Measurements from ENCODE around the gene SORD.

Gene SORD

DNA sequence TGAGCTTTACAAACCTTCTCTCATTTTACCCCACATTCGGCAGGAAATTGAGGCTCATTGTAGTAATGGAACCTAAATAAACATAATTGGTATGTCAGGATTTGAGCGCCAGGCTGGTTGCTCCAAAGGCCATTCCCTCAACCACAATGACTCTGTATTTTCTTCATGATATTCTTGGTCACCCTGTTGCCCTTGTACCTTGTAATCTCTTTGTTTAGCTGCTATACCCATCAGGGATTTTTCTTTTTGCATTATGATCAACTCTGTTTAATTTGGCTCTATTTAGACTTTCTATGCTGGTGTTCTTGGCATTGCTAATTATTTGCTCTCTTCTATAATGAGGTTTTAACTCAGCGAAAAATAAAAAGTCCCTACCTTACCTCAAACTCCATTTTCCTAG, 61.2 kb downstream of the SORD start:
- Histone ChIP-seq H3K27me3 (ENCODE audit: control insufficient read depth, insufficient read depth, low read length) (no peaks in the 10 kb centered on the region), H3K4me3 (ENCODE audit: low read length) (no peak overlapping the region), H3K36me3 (ENCODE audit: control insufficient read depth, insufficient read depth, low read length) (no peaks in the 10 kb centered on the region), H3K4me1 (ENCODE audit: control insufficient read depth, insufficient read depth, low read length) (no peaks in the 10 kb centered on the region), H3K27ac (ENCODE audit: low read length) (no peak overlapping the region), H3K9me3 (ENCODE audit: control insufficient read depth, insufficient read depth, low read length) (no peaks in the 10 kb centered on the region; the same call in 1 of the 2 replicates)
- no CpG with 5 or more reads among the region's 3 CpGs for WGBS (ENCODE audit: insufficient coverage, insufficient read length)
- no peak for DNase-seq (ENCODE audit: low read depth, low spot score)

DNA sequence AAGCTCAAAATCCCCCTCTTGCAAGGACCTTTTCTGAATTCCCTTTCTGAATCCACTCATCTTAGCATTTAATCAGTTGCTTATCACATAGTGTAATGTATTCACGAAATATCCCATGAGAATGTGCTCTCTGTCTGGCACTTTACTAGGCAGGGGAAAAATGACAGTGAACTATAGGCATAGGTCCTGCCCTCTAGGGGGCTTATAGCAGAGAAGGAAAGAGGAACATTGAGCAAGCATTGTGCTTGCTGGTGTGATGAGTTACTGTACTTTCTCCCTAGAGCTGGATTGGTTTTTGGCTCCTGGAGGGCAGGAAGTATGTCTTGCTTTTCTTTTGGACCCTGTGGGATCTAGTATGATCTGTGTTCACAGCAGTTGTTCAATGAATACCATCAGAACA, 64.5 kb downstream of the SORD start:
- Histone ChIP-seq H3K27me3 (ENCODE audit: control insufficient read depth, insufficient read depth, low read length) (no peaks in the 10 kb centered on the region), H3K4me3 (ENCODE audit: low read length) (no peak overlapping the region), H3K27ac (ENCODE audit: low read length) (no peak overlapping the region), H3K36me3 (ENCODE audit: control insufficient read depth, insufficient read depth, low read length) (no peaks in the 10 kb centered on the region), H3K4me1 (ENCODE audit: control insufficient read depth, insufficient read depth, low read length) (no peaks in the 10 kb centered on the region), H3K9me3 (ENCODE audit: control insufficient read depth, insufficient read depth, low read length) (no peaks in the 10 kb centered on the region; the same call in 1 of the 2 replicates)
- no peak for DNase-seq (ENCODE audit: low read depth, low spot score)
- WGBS (ENCODE audit: insufficient coverage, insufficient read length), result no CpG with 5 or more reads among the region's 1 CpG

DNA sequence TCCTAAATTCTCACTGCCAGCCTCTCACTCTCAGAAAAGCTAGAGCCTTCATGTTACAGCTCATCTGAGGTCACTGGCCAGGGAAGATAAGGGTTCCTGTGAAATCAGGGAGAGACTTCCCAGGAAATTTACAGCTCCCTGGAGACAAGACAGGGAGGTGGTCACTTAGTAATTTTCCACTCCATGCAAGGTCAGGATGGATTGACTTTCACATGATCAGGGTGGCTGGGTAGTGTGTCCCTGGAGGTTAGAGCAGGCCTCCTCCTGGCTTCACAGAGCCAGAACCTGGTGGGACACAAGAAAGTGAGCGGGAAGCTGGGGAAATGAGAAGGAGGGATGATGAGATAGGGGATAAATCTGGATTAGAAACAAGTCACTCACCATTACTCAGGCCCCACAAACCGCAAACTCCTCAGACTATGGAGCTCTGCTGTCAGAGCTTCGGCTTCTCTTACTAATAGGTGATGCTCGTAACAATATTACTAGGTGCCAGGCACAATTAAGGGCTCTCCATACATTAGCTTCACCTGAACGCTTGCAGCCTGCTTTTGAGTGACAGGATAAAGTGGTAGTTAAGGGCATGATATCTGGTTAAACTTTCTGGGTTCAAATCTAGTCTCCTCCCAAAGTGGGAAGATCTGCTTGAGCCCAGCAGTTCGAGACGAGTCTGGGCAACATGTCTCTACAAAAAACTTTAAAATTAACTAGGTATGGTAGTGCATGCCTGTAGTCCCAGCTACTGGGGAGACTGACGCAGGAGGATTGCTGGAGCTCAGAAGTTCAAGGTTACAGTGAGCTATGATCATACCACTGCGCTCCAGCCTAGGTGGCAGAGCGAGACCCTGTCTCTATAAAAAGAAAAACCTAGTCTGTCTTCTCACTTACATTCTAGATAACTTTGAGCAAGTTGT, 66.1 kb downstream of the SORD start:
- H3K4me3 ChIP-seq (ENCODE audit: low read length), result no peak overlapping the region
- no CpG with 5 or more reads among the region's 10 CpGs for WGBS (ENCODE audit: insufficient coverage, insufficient read length)
- H3K27ac ChIP-seq (ENCODE audit: low read length), result no peak overlapping the region
- no peaks in the 10 kb centered on the region for H3K36me3 ChIP-seq (ENCODE audit: control insufficient read depth, insufficient read depth, low read length)
- H3K27me3 ChIP-seq (ENCODE audit: control insufficient read depth, insufficient read depth, low read length), result no peaks in the 10 kb centered on the region
- H3K9me3 ChIP-seq (ENCODE audit: control insufficient read depth, insufficient read depth, low read length), result no peaks in the 10 kb centered on the region; the same call in 1 of the 2 replicates
- no peaks in the 10 kb centered on the region for H3K4me1 ChIP-seq (ENCODE audit: control insufficient read depth, insufficient read depth, low read length)
- no peak for DNase-seq (ENCODE audit: low read depth, low spot score)

DNA sequence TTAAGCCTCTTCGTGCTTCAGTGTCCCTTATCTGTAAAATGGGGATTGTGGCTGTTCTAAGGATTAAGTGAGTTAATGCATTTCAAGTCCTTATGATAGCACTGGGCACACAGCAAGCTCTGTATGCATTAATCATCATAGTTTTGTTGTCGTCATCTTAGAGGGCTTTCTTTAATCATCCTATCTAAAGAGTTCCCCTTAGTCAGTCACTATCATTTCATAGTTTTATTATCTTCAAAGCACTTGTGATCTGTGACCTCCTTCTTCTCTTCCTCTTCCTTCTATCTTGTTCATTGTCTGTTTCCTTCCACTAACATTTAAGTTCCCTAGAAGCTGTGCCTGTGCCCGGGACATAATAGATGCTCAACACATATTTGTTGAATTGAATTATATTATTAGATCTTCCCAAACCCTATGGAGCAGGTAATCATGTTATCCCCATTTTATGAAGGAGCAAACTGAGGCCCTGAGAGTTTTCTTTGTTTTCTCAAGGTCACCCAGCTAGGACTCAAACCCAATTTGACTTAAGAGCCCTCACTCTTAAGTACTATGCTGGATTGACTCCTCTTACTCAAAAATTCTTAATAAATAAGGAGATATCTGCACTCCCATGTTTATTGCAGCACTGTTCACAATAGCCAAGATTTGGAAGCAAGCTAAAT, 66.8 kb downstream of the SORD start:
- Histone ChIP-seq H3K4me1 (ENCODE audit: control insufficient read depth, insufficient read depth, low read length) (no peaks in the 10 kb centered on the region), H3K27me3 (ENCODE audit: control insufficient read depth, insufficient read depth, low read length) (no peaks in the 10 kb centered on the region), H3K27ac (ENCODE audit: low read length) (no peak overlapping the region), H3K9me3 (ENCODE audit: control insufficient read depth, insufficient read depth, low read length) (no peaks in the 10 kb centered on the region; the same call in 1 of the 2 replicates), H3K4me3 (ENCODE audit: low read length) (no peak overlapping the region), H3K36me3 (ENCODE audit: control insufficient read depth, insufficient read depth, low read length) (no peaks in the 10 kb centered on the region)
- DNase-seq (ENCODE audit: low read depth, low spot score), result no peak
- WGBS (ENCODE audit: insufficient coverage, insufficient read length), result no CpG with 5 or more reads among the region's 3 CpGs

DNA sequence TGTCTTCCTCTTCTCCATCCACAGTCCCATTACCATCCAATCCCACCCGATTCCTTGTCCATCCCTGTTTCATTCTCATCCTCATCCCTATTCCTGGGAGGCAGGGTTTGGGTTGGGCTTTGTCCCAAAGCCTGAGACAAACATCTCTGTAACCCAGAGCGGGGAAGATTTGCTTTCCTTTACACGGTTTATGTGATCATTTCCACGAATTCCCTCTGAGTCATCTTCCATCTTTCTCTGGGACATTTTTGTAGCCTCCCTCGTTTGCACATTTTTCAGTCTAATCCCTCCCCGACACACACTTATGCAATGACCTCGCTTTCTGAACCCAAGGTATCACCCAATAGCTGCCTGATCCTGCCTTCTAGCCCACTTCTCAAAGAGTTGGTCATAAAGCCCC, 68.2 kb downstream of the SORD start:
- WGBS (ENCODE audit: insufficient coverage, insufficient read length), result no CpG with 5 or more reads among the region's 7 CpGs
- DNase-seq (ENCODE audit: low read depth, low spot score), result no peak
- H3K4me1 ChIP-seq (ENCODE audit: control insufficient read depth, insufficient read depth, low read length), result no peaks in the 10 kb centered on the region

DNA sequence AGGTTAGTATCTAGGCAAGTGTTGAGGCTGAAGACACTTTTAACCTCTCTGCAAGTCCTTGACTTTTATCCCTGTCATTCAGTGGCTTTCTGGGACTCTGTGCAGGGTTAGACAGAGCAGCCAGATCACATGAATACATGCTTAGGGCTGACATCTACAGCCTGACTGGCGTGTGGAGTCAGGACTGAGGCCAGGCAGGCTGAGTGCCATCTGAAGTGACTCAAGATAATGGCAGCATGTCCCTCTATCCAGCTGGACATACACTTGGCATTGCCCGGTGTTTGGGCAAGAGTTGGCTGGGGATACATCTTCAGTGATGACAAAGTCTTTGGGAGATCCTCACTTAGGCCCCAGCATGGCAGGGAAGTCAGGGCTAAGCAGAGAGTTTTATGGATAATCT, 68.6 kb downstream of the SORD start:
- no CpG with 5 or more reads among the region's 2 CpGs for WGBS (ENCODE audit: insufficient coverage, insufficient read length)
- no peak for DNase-seq (ENCODE audit: low read depth, low spot score)
- no peaks in the 10 kb centered on the region for H3K27me3 ChIP-seq (ENCODE audit: control insufficient read depth, insufficient read depth, low read length)

More for the DNA sequence above, 68.2 kb downstream of the SORD start:
- H3K4me3 ChIP-seq (ENCODE audit: low read length), result no peak overlapping the region
- no peaks in the 10 kb centered on the region; the same call in 1 of the 2 replicates for H3K9me3 ChIP-seq (ENCODE audit: control insufficient read depth, insufficient read depth, low read length)
- H3K36me3 ChIP-seq (ENCODE audit: control insufficient read depth, insufficient read depth, low read length), result no peaks in the 10 kb centered on the region
- no peaks in the 10 kb centered on the region for H3K27me3 ChIP-seq (ENCODE audit: control insufficient read depth, insufficient read depth, low read length)
- no peak overlapping the region for H3K27ac ChIP-seq (ENCODE audit: low read length)

DNA sequence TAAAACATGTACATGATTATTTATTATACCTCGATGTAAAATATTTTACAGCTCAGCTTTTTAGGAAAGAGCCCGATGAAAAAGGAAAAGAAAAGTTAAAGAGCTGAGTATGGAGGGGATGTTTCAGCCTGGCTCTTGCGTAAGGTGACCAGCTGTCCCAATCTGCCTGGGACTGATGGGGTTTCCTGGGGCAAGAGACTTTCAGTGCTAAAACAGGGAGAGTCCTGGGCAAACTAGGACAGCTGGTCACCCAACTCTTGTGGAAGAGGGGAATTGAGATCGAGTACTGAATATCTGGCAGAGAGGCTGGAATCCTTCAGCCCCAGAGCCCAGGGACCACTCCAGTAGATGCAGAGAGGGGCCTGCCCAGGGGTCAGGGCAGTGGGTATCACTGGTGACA, 70.0 kb downstream of the SORD start:
- DNase-seq (ENCODE audit: low read depth, low spot score), result no peak
- Histone ChIP-seq H3K36me3 (ENCODE audit: control insufficient read depth, insufficient read depth, low read length) (no peaks in the 10 kb centered on the region), H3K9me3 (ENCODE audit: control insufficient read depth, insufficient read depth, low read length) (no peaks in the 10 kb centered on the region), H3K4me1 (ENCODE audit: control insufficient read depth, insufficient read depth, low read length) (no peaks in the 10 kb centered on the region), H3K27ac (ENCODE audit: low read length) (no peak overlapping the region), H3K27me3 (ENCODE audit: control insufficient read depth, insufficient read depth, low read length) (no peaks in the 10 kb centered on the region), H3K4me3 (ENCODE audit: low read length) (no peak overlapping the region)
- no CpG with 5 or more reads among the region's 4 CpGs for WGBS (ENCODE audit: insufficient coverage, insufficient read length)

More for the DNA sequence above, 68.6 kb downstream of the SORD start:
- Histone ChIP-seq H3K4me1 (ENCODE audit: control insufficient read depth, insufficient read depth, low read length) (no peaks in the 10 kb centered on the region), H3K36me3 (ENCODE audit: control insufficient read depth, insufficient read depth, low read length) (no peaks in the 10 kb centered on the region), H3K27ac (ENCODE audit: low read length) (no peak overlapping the region), H3K9me3 (ENCODE audit: control insufficient read depth, insufficient read depth, low read length) (no peaks in the 10 kb centered on the region; the same call in 1 of the 2 replicates), H3K4me3 (ENCODE audit: low read length) (peak overlapping the region; percentile 3; the same call in 1 of the 2 replicates)

DNA sequence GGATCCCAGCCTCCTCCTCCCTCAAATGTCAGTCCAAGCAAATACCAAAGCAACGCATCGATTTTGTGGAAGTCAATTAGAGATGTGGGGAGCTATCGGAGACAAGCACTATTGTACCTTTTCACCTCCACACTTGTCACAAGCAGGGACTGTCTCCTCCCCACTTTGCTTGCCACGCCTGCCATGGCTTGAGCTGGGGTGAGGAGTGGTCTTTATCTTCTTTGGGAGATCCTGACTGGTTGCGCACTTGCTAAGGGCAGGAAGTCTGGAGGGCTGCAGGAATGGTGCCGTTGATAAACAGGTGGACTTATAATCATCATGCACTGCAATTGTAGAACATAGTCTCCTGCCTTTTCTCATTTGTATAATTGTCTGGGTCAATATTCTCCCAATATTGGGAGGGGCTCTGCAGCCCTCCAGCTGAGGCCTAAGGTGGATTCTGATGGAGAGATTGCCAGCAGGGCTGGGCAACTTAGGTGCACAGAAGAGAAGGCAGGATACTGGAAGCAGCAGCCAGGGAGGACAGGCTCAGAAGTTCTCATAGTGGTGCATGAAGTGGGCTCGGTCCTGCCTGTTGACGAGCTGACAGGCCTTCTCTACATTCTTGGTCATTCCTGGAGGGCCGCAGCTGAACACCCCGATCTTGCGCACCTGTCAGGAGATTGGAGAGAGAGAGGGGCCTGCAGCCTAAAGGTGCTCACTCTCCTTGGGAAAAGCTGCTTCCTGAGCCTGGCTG, 70.8 kb downstream of the SORD start:
- WGBS (ENCODE audit: insufficient coverage, insufficient read length), result no CpG with 5 or more reads among the region's 11 CpGs
- no peaks in the 10 kb centered on the region for H3K36me3 ChIP-seq (ENCODE audit: control insufficient read depth, insufficient read depth, low read length)
- no peak overlapping the region for H3K27ac ChIP-seq (ENCODE audit: low read length)
- no peaks in the 10 kb centered on the region for H3K27me3 ChIP-seq (ENCODE audit: control insufficient read depth, insufficient read depth, low read length)
- no peaks in the 10 kb centered on the region for H3K9me3 ChIP-seq (ENCODE audit: control insufficient read depth, insufficient read depth, low read length)
- no peaks in the 10 kb centered on the region for H3K4me1 ChIP-seq (ENCODE audit: control insufficient read depth, insufficient read depth, low read length)
- no peak for DNase-seq (ENCODE audit: low read depth, low spot score)
- H3K4me3 ChIP-seq (ENCODE audit: low read length), result no peak overlapping the region

DNA sequence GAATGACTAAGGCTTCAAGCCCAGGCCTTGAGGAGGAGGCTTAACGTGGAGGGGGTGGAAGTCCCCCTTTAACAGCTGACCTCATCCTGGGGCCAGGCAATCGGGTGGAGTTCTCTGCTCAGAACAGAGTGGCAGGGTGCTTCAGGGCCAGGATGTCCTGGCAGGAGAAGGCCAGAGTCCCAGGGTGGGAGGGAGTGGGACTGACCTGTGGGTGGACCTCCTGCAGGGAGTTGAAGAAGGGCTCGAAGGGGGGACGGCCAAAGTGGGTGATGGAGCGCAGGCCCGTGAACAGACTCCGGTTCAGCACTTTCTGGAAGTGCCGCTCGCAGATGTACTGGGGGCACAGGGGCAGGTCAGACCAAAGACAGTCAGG, 71.3 kb downstream of the SORD start:
- no peak for DNase-seq (ENCODE audit: low read depth, low spot score)
- no peak overlapping the region for H3K27ac ChIP-seq (ENCODE audit: low read length)
- WGBS (ENCODE audit: insufficient coverage, insufficient read length), result no CpG with 5 or more reads among the region's 9 CpGs
- H3K27me3 ChIP-seq (ENCODE audit: control insufficient read depth, insufficient read depth, low read length), result no peaks in the 10 kb centered on the region
- H3K9me3 ChIP-seq (ENCODE audit: control insufficient read depth, insufficient read depth, low read length), result no peaks in the 10 kb centered on the region
- no peaks in the 10 kb centered on the region for H3K4me1 ChIP-seq (ENCODE audit: control insufficient read depth, insufficient read depth, low read length)
- no peak overlapping the region for H3K4me3 ChIP-seq (ENCODE audit: low read length)
- H3K36me3 ChIP-seq (ENCODE audit: control insufficient read depth, insufficient read depth, low read length), result no peaks in the 10 kb centered on the region

DNA sequence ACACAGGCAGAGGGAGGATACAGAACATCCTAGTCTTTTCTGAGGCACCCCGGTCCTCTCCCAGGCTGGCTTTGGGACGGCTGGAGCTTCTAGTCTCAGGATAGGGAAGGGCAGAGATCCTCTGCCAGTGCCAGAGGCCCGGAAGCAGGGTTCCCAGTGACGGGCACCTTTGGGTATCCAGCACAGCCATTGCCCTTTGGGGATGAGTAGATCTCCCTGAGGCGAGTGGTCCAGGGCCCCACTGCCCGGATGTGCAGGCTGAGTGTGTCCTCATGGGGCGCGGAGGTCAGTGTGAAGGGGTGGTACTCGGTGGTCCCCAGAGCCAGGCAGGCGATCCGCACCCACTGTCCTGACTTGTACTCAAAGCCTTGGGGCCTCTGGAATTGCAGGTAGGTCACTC, 72.7 kb downstream of the SORD start:
- no CpG with 5 or more reads among the region's 11 CpGs for WGBS (ENCODE audit: insufficient coverage, insufficient read length)
- no peak overlapping the region for H3K4me3 ChIP-seq (ENCODE audit: low read length)

More for the DNA sequence above, 72.7 kb downstream of the SORD start:
- H3K4me1 ChIP-seq (ENCODE audit: control insufficient read depth, insufficient read depth, low read length), result 0 out of 2 replicates have a peak, but pooled peaks cover 1% of the 10 kb centered on the region
- no peaks in the 10 kb centered on the region for H3K9me3 ChIP-seq (ENCODE audit: control insufficient read depth, insufficient read depth, low read length)
- DNase-seq (ENCODE audit: low read depth, low spot score), result no peak
- H3K36me3 ChIP-seq (ENCODE audit: control insufficient read depth, insufficient read depth, low read length), result no peaks in the 10 kb centered on the region
- H3K27me3 ChIP-seq (ENCODE audit: control insufficient read depth, insufficient read depth, low read length), result no peaks in the 10 kb centered on the region
- no peak overlapping the region for H3K27ac ChIP-seq (ENCODE audit: low read length)

Data from iPS DF 6.9 (cell line).